Heart right ventricle (tissue), 16 donors: ENCODE results near the gene GRIA1. TPM values are rescaled to one million over a fixed set of nuclear protein-coding genes. Genes with fewer than 3 reads are reported as not detected.

Source experiments
- ATAC-seq, 8 donors: fragments of 200-7000 bp; cut with Tn5 transposase; one replicate each; pipeline ENCODE4 v1.9.1; 2020; ENCODE audit warnings: mild to moderate bottlenecking in 8 of 8, moderate library complexity in 8 of 8, moderate number of reproducible peaks in 1 of 8
- DNase-seq, 2 donors: peaks; one replicate each; pipeline ENCODE4 v3.0.0-alpha.2; 2020
- H3K27ac ChIP-seq, 10 donors: fragments of 200-600 bp; sonication (generic) in 2 of 10; one replicate each; pipeline versions ENCODE4 v1.5.0 to v1.8.0; 2020 to 2022; ENCODE audit warnings: mild to moderate bottlenecking in 3 of 10
- H3K27me3 ChIP-seq, 7 donors: fragments of 200-600 bp; one replicate each; pipeline ENCODE4 v1.8.0; 2021 to 2022; ENCODE audit warnings: mild to moderate bottlenecking in 2 of 7
- H3K36me3 ChIP-seq, 9 donors: fragments of 200-600 bp; sonication (generic) in 1 of 9; one replicate each; pipeline versions ENCODE4 v1.5.0 to v1.8.0; 2020 to 2022; ENCODE audit warnings: mild to moderate bottlenecking in 2 of 9
- H3K4me1 ChIP-seq, 9 donors: fragments of 200-600 bp; sonication (generic) in 1 of 9; one replicate each; pipeline versions ENCODE4 v1.5.0 to v1.8.0; 2020 to 2022; ENCODE audit warnings: mild to moderate bottlenecking in 4 of 9
- H3K4me3 ChIP-seq, 10 donors: fragments of 200-600 bp; sonication (generic) in 2 of 10; one replicate each; pipeline versions ENCODE4 v1.5.0 to v1.8.0; 2020 to 2022; ENCODE audit warnings: mild to moderate bottlenecking in 7 of 10, moderate library complexity in 2 of 10
- H3K9me3 ChIP-seq, 11 donors: fragments of 200-600 bp in 10 of 11; sonication (generic) in 2 of 11; one replicate each; pipeline versions ENCODE4 v1.5.0 to v1.8.0; 2013 to 2022; ENCODE audit warnings: mild to moderate bottlenecking in 2 of 11, control low read depth in 1 of 11, moderate library complexity in 1 of 11
- WGBS, 2 donors: extraction: QIAGEN DNeasy Blood & Tissue Kit; methylation state at CpG; one replicate each; pipeline ENCODE4 v1.1.7; 2013; ENCODE audit warnings: inconsistent platforms in 1 of 2; 5-methylcytosine and 5-hydroxymethylcytosine counted together
- intact Hi-C, 10 donors: fragments of 100-400 bp; cut with DNase I; formaldehyde crosslinking; loops; one replicate each; pipeline versions ENCODE4 v1.11.1 to v1.14.2; 2022
- polyA plus RNA-seq, 2 donors: library from polyadenylated mRNA; stranded (reverse); fragments of 200-250 nt; gene quantifications; one replicate each; pipeline ENCODE4 v1.2.3, GENCODE V29; 2013
- total RNA-seq, 10 donors: library from RNA; stranded (reverse); fragmentation: NEBNext Ultra II Directional in 3 of 10; extraction: Animal tissue kit (Norgen Biotek cat#: 25700) in 3 of 10; gene quantifications; one replicate each; pipeline versions ENCODE4 v1.2.1 to v1.2.4, GENCODE V29; 2021 to 2023
- TF ChIP-seq, protein P1 (sequence below), 9 donors: fragments of 200-600 bp; sonication (generic) in 2 of 9; IDR thresholded peaks; one replicate each; pipeline versions ENCODE4 v1.5.0 to v1.8.0; 2021 to 2022; ENCODE audit warnings: antibody characterized with exemption in 9 of 9, mild to moderate bottlenecking in 5 of 9, moderate library complexity in 1 of 9
- donor health status: Arrhythmogenic right ventricular cardiomyopathy.
- donor health status: ischemic (EF 13 %, LVEDD 7.1; RV severe dilation, severe dysfunction).
- donor health status: healthy with polysubstance abuse.
- donor health status: DM: no; HTN: yes; CAD: no.
- donor health status: DM: no; HTN: no; CAD: no.
- donor health status: ischemic (EF 25% LVEDD 6.9; RV normal size, moderate dysfunction).
- donor health status: ischemic (EF 25% LVEDD 5.7; RV mildly dilated, moderate dysfunction).
- donor health status: healthy.
- donor health status: DM: yes; HTN: yes; CAD: no.
- donor health status: Ischemic cardiomyopathy.
- donor health status: ischemic (EF 35%, LVEDD 5.7; RV mildly dilated, moderate dysfunction).
- donor health status: nonischemic (EF 11% LVEDD 7.7; RV severe dilation, severe dysfunction).
- donor health status: DM: yes; HTN: yes; CAD: no.
- donor health status: PGD.
- donor health status: ischemic (EF 29% LVEDD 5.4; RV normal size, mild dysfunction).
- donor health status: nonischemic (EF 23%, LVEDD 6.1; RV moderate dilation, normal function).

Gene GRIA1
- total and polyA plus RNA-seq, 12 donors: 0.04 to 0.49 (median 0.23) TPM; not detected in 3

- no peak for DNase-seq
- 64 to 69% methylated on average over 2 of the region's 2 CpGs for WGBS, 2 donors
- Histone ChIP-seq H3K36me3 (no peaks in the 10 kb centered on the region), H3K27ac (no peak overlapping the region), H3K4me3 (no peak overlapping the region), H3K9me3 (no peaks in the 10 kb centered on the region), H3K4me1 (no peaks in the 10 kb centered on the region), H3K27me3 (peaks cover 0 to 6% (median 0%) of the 10 kb centered on the region in 7 donors)
- TF ChIP-seq, protein P1, sequence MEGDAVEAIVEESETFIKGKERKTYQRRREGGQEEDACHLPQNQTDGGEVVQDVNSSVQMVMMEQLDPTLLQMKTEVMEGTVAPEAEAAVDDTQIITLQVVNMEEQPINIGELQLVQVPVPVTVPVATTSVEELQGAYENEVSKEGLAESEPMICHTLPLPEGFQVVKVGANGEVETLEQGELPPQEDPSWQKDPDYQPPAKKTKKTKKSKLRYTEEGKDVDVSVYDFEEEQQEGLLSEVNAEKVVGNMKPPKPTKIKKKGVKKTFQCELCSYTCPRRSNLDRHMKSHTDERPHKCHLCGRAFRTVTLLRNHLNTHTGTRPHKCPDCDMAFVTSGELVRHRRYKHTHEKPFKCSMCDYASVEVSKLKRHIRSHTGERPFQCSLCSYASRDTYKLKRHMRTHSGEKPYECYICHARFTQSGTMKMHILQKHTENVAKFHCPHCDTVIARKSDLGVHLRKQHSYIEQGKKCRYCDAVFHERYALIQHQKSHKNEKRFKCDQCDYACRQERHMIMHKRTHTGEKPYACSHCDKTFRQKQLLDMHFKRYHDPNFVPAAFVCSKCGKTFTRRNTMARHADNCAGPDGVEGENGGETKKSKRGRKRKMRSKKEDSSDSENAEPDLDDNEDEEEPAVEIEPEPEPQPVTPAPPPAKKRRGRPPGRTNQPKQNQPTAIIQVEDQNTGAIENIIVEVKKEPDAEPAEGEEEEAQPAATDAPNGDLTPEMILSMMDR (IDR thresholded peaks at IDR 0.05): no peak
- no peak for ATAC-seq
- intact Hi-C loops: no loop called here
Measured at GRCh38 chr5:153816870-153817269, 326.4 kb downstream of the GRIA1 start.

DNA sequence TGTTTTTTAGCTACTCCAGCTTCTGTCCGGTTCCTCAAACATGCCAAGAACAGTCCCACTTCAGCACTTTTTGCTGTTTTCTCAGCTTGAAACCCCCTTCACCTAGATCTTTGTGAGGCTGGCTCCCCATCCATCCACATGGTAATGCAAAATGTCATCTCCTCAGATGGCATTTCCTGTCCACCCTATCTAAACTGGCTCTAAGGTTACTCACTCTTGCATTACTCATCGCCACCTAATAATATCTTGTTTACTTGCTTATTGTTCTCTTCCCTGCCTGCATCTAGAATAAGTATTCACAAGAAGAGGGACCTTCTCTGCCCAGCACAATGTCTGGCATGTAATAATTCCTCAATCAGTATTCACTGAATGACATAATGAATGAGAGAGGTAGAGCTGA is 328.2 kb downstream of the GRIA1 start:
- DNase-seq: no peak
- Histone ChIP-seq H3K27ac (no peak overlapping the region), H3K4me3 (no peak overlapping the region), H3K4me1 (no peaks in the 10 kb centered on the region), H3K36me3 (no peaks in the 10 kb centered on the region), H3K27me3 (peaks cover 0 to 6% (median 0%) of the 10 kb centered on the region in 7 donors), H3K9me3 (no peaks in the 10 kb centered on the region)
- ATAC-seq: no peak
- 92 to 94% methylated on average over 2 of the region's 2 CpGs for WGBS, 2 donors
- intact Hi-C loops: no loop called here
- TF ChIP-seq, protein P1 (IDR thresholded peaks at IDR 0.05): no peak

DNA sequence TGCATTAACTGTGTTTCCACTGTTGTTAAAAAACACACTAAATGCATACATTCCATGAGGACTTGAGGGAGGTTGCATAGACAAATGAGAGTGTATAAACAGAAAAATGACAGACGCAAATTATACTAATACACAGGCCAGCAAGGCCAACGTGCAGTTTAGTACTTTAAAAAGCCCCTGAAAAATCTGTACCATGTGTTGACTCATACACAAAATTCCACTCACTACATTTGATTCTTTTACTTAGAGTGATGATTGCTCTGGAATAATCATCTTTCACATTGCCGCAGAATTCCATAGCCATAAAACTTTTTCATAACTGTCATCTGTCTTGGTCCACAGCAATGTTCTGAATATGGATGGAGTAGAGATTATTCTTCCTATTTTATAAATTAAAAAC is 332.6 kb downstream of the GRIA1 start:
- intact Hi-C loops: no loop called here
- TF ChIP-seq, protein P1 (IDR thresholded peaks at IDR 0.05): no peak

GRCh38 chr5:153824909-153825308 is 334.4 kb downstream of the GRIA1 start:
- ATAC-seq: no peak
- Histone ChIP-seq H3K4me1 (no peaks in the 10 kb centered on the region), H3K4me3 (no peak overlapping the region), H3K9me3 (peaks cover 0 to 8% (median 0%) of the 10 kb centered on the region in 11 donors), H3K36me3 (no peaks in the 10 kb centered on the region), H3K27me3 (no peaks in the 10 kb centered on the region), H3K27ac (no peak overlapping the region)
- no peak for DNase-seq
- 26 to 32% methylated on average over 6 of the region's 6 CpGs for WGBS, 2 donors
- intact Hi-C loops: no loop called here
- TF ChIP-seq, protein P1 (IDR thresholded peaks at IDR 0.05): no peak

More for the DNA sequence above, 332.6 kb downstream of the GRIA1 start:
- H3K36me3 ChIP-seq: no peaks in the 10 kb centered on the region
- ATAC-seq (no peak), DNase-seq (no peak)
- H3K4me3 ChIP-seq: no peak overlapping the region
- peaks cover 0 to 5% (median 0%) of the 10 kb centered on the region in 11 donors for H3K9me3 ChIP-seq
- 49 to 72% methylated on average over 3 of the region's 3 CpGs for WGBS, 2 donors
- no peak overlapping the region for H3K27ac ChIP-seq
- H3K27me3 ChIP-seq: no peaks in the 10 kb centered on the region
- H3K4me1 ChIP-seq: no peaks in the 10 kb centered on the region
